HG02588 (cell line): ENCODE measurements around the gene TMEM220.
"Not testable (repeated sequence)": the region's sequence is repeated elsewhere in the genome, so short reads cannot be mapped to it uniquely, and the experiment has no call there.

Experiments used
- ATAC-seq: cut with Tn5 transposase; IDR thresholded peaks from one replicate; pipeline ENCODE4 v1.9.1; 2021; ENCODE audit warnings: mild to moderate bottlenecking, moderate library complexity; ENCODE audit not compliant: unreplicated experiment

TMEM220 gene

DNA sequence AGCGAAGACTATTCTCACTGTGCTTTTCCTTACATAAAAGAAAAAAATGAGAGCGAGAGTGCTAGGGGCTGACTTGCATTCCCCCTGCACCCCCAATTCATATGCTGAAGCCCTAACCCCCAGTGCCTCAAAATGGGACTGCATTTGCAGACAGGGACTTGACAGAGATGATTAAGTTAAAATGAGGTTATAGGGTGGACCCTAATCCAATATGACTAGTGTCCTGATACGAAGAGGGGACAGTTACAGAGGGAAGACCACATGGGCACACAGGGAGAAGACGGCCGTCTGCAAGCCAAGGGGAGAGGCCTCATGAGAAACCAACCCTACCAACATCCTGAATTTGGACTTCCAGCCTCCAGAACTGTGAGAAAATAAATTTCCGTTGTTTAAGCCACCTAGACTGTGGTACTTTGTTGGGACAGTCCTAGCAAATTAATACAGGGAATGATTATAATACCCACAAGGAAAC lies 1.6 kb upstream of the TMEM220 start:
- ATAC-seq, result no peak

DNA sequence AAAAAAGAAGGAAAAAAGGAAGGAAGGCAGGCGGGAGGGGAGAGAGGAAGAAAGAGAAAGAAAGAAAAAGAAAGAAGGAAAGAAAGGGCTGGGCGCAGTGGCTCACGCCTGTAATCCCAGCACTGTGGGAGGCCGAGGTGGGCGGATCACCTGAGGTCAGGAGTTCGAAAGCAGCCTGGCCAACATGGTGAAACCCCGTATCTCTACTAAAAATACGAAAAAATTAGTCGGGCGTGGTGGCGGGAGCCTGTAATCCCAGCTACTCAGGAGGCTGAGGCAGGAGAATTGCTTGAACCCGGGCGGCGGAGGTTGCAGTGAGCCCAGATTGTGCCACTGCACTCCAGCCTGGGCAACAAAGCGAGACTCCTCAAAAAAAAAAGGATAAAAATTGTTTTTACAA lies 424 bp upstream of the TMEM220 start:
- ATAC-seq, result not testable (repeated sequence)

DNA sequence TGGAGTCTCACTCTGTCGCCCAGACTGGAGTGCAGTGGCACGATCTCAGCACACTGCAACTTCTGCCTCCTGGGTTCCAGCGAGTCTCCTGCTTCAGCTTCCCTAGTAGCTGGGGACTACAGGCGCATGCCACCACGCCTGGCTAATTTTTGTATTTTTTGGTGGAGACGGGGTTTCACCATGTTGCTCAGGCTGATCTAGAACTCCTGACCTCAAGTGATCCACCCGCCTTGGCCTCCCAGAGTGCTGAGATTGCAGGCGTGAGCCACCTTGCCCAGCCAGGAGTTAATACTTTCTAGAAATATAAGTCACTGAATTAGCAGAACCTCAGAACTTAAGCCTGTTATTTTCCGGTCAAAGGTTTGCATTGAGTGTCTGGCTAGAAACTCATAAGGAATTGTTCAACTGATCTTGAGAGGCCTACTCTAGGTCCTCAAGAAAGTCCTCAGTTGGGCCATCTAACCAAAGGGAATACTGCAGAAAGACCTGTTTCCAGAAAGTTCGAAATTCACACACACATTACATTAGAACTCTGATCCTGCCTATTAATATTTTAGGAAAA lies 1.4 kb downstream of the TMEM220 start:
- ATAC-seq, result no peak

GRCh38 chr17:10727192-10727591 lies 2.6 kb downstream of the TMEM220 start:
- ATAC-seq, result no peak

GRCh38 chr17:10726196-10726595 lies 3.6 kb downstream of the TMEM220 start:
- no peak for ATAC-seq

DNA sequence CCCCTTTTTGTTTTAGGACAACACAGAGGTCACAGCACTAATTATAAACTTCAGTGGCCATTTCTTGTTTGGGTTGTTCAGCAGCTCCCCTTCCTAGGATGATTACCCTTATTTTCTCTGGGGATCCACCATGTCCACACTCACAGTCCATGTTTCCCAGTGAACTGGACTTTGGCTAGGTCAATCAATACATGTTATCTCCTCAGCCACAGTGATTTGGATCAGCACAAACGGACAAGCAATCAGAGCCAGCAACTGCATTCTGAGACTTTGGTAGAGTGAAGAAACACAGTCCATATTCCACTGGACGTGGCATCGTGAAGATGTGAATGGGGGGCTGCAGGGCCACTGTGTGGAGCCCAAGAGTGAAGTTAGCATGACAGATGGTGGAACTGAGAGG lies 4.6 kb downstream of the TMEM220 start:
- ATAC-seq, result no peak

GRCh38 chr17:10724546-10725195 lies 5.2 kb downstream of the TMEM220 start:
- no peak for ATAC-seq

- no peak for ATAC-seq
Measured at GRCh38 chr17:10718547-10718946, 11.3 kb downstream of the TMEM220 start.

- no peak for ATAC-seq
Measured at GRCh38 chr17:10716218-10716617, 13.6 kb downstream of the TMEM220 start.

DNA sequence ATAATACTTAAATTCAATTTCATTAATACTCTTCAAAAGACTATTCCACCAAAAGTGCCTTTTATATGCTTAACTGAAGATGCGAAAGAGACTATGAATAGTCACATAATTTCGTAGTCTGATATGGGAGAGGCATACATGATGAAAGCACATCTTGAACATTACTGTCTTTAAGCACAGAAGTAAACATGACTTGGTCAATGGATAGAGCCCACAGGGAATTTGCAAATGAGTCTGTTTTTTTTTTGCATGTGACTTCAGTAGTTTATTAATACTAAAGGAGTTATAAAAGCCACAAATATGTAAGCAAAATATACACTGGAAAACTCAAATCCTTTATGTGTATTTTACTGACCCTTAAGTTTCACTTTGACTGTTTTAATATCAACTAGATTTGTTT lies 16.5 kb downstream of the TMEM220 start:
- no peak for ATAC-seq

DNA sequence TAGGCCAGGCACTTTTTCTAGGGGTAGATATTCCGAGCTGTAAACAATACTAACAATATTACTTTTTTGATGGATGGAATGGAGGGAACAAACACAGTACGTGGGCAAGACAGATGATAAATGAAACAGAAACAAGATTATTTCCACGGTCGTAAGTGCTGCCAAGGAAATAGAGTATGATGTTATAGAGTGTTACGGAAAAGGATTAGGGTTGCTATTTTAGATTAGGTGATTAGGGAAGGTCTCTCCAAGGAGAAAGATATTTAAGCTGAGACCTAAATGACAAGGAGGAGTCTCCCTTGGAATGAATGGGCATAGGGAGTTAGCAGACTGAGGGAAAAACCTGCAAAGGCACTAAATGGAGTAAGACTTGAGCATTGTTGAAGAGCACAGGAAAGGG lies 24.1 kb downstream of the TMEM220 start:
- ATAC-seq, result no peak

GRCh38 chr17:10702574-10702973 lies 27.2 kb downstream of the TMEM220 start:
- no peak for ATAC-seq

- ATAC-seq, result no peak
Measured at GRCh38 chr17:10699856-10700255, 30.0 kb downstream of the TMEM220 start.

GRCh38 chr17:10698096-10698818 lies 31.6 kb downstream of the TMEM220 start:
- ATAC-seq, result no peak

GRCh38 chr17:10697092-10698081 lies 32.4 kb downstream of the TMEM220 start, which contains the start of the genes ADPRM and SCO1:
TSS of gene ADPRM (plus strand) at chr17:10697594. CDS start at chr17:10704927, 7,333 bp downstream.
TSS of gene SCO1 (minus strand) at chr17:10697533. CDS start at chr17:10697507, 26 bp downstream.
- peak; percentile 96 for ATAC-seq

DNA sequence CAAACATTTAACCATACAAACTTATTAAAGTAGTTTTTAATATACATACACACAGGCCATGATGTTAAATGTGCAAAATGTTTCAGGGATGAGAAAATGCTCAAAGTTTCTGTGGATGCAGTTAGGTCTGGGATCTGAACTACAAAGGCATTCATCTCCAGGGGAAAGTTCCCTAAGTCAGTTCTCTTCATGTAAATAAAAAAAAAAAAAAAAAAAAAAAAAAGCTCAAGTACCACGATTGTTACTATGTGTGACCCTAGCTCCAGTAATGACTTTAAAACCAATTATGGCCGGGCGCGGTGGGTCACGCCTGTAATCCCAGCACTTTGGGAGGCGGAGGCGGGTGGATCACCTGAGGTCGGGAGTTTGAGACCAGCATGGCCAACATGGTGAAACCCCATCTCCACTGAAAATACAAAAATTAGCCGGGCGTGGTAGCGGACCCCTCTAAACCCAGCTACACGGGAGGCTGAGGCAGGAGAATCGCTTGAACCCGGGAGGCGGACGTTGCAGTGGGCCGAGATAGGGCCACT lies 33.9 kb downstream of the TMEM220 start:
- not testable (repeated sequence) for ATAC-seq

- no peak for ATAC-seq
Measured at GRCh38 chr17:10687499-10687898, 42.3 kb downstream of the TMEM220 start.

DNA sequence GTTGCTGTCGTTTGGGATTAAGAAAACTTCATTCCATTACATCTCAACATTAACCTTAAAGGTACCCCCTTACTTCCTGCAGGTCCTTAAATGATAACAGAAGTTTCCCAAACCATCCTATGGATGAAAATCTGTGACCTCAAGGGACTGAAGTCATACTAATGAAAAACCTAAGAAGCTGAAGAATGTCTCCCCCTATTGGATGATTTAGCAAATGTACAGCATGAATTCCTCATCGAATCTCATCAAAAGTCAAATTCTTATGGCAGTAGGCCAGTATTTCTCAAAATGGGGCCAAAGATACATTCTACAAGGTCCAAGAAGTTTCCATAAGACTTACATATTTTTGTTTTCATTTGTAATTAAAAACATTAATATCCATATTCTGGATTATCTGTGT lies 46.0 kb downstream of the TMEM220 start:
- ATAC-seq, result no peak

- no peak for ATAC-seq
Measured at GRCh38 chr17:10681866-10682446, 47.9 kb downstream of the TMEM220 start.

GRCh38 chr17:10674704-10675103 lies 55.1 kb downstream of the TMEM220 start:
- ATAC-seq, result no peak
